Measurements from ENCODE around the gene CDC16. TPM values are rescaled to one million over a fixed set of nuclear protein-coding genes. Genes with fewer than 3 reads are reported as not detected.

CDC16 gene
- total and polyA plus RNA-seq, 2 of the 8 experiments (the other 6 are each of a cell fraction or from before 2014, with no cell fraction given), result 42.5 to 83.4 TPM

DNA sequence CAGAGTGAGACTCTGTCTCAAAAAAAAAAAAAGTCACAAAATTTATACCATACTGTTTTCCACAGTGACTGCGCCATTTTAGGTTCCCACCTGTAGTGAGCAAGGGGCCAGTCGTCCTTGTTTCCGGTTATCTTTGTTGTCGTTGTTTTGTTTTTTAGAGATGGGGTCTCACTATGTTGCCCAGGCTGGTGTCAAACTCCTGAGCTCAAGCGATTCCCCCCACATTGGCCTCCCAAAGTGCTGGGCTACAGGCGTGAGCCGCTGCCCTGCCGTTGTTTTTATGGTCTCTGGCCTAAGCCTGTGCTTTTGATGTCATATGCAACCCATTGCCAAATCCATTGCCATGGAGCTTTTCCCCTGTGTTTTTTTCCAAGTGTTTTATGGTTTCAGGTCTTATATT, 50.0 kb downstream of the CDC16 start:
- H3K27ac ChIP-seq (ENCODE audit: low read depth, low read length), result no peak overlapping the region
- WGBS, 2 experiments (ENCODE audit: extremely low coverage in 1 of 2, insufficient coverage in 1 of 2, insufficient read length in 1 of 2, insufficient replicate concordance in 2 of 2, low coverage in 1 of 2, low lambda C conversion rate in 2 of 2, missing lambda C conversion rate in 1 of 2), result 95% methylated on average over 8 of the region's 8 CpGs; no CpG with 5 or more reads in 1 of the 2 experiments
- TF ChIP-seq EZH2 (IDR thresholded peaks at IDR 0.05; ENCODE audit: low read depth, low read length, severe bottlenecking), result no peak
- no peak for TF ChIP-seq HDAC6 (IDR thresholded peaks at IDR 0.05; ENCODE audit: low read depth, low read length)
- TF ChIP-seq, protein P1, sequence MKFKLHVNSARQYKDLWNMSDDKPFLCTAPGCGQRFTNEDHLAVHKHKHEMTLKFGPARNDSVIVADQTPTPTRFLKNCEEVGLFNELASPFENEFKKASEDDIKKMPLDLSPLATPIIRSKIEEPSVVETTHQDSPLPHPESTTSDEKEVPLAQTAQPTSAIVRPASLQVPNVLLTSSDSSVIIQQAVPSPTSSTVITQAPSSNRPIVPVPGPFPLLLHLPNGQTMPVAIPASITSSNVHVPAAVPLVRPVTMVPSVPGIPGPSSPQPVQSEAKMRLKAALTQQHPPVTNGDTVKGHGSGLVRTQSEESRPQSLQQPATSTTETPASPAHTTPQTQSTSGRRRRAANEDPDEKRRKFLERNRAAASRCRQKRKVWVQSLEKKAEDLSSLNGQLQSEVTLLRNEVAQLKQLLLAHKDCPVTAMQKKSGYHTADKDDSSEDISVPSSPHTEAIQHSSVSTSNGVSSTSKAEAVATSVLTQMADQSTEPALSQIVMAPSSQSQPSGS (IDR thresholded peaks at IDR 0.05; ENCODE audit: low read length), result no peak
- TF ChIP-seq POU5F1 (IDR thresholded peaks at IDR 0.05; ENCODE audit: low read depth, low read length), result no peak
- TF ChIP-seq CREB1 (IDR thresholded peaks at IDR 0.05), result no peak
- no peak for TF ChIP-seq TAF7 (optimal IDR thresholded peaks at IDR 0.05; ENCODE audit: borderline replicate concordance, low read depth, low read length)

More for the DNA sequence above, 50.0 kb downstream of the CDC16 start:
- no peaks in the 10 kb centered on the region for H3K23me2 ChIP-seq (ENCODE audit: low read depth, low read length)
- FAIRE-seq, result no peak
- no peak for DNase-seq (ENCODE audit: low read depth in 1 of 2, low spot score in 2 of 2)
- H2AFZ ChIP-seq (ENCODE audit: low read length), result no peak overlapping the region
- no peak overlapping the region for H3K14ac ChIP-seq (ENCODE audit: insufficient read length)
- no peak overlapping the region for H4K8ac ChIP-seq (ENCODE audit: extremely low read depth, insufficient read depth, low read length)
- H3K4me2 ChIP-seq (ENCODE audit: insufficient read depth in 1 of 2, low read depth in 2 of 2, low read length in 2 of 2), result no peak overlapping the region
- no peak overlapping the region for H2BK15ac ChIP-seq (ENCODE audit: low read length)
- H3K56ac ChIP-seq (replicated peaks; ENCODE audit: insufficient read length, low read depth, low read length), result no peak overlapping the region
- no peak overlapping the region for H2BK5ac ChIP-seq (ENCODE audit: low read depth, low read length)
- H3K36me3 ChIP-seq (ENCODE audit: control insufficient read depth in 2 of 4, insufficient read depth in 4 of 4, low read length in 3 of 4), result peaks cover 9 to 54% (median 26%) of the 10 kb centered on the region in 4 experiments; a peak in 7 of 8 replicates
- peaks cover 0 to 8% of the 10 kb centered on the region in 2 experiments for H4K20me1 ChIP-seq (replicated peaks in 1 of 2; ENCODE audit: control insufficient read depth in 1 of 2, insufficient read depth in 2 of 2, low read length in 2 of 2)
- no peak overlapping the region for H4K5ac ChIP-seq (ENCODE audit: insufficient read length, low read depth, low read length)
- ChIA-PET POLR2A (ENCODE audit: partially characterized antibody) (interaction anchor here (0.5 to 1.4 kb wide), 4 partner anchors 11 to 32 kb away, joined by 3 to 4 read pairs (median 3); no protein-coding TSS in a partner anchor), CTCF (ENCODE audit: partially characterized antibody) (interaction anchor here (0.8 kb wide), 1 partner anchor 20 kb away, joined by 3 read pairs; no protein-coding TSS in a partner anchor)
- no peak overlapping the region for H2BK20ac ChIP-seq (ENCODE audit: low read length)
- no peak overlapping the region for H3K18ac ChIP-seq (ENCODE audit: extremely low read depth, low read length)
- H3K4me3 ChIP-seq (ENCODE audit: extremely low read depth in 1 of 4, insufficient read depth in 2 of 4, low read depth in 3 of 4, low read length in 4 of 4), result no peak overlapping the region
- no peak overlapping the region for H2BK120ac ChIP-seq (replicated peaks; ENCODE audit: low read depth, low read length)
- H3K9me3 ChIP-seq (ENCODE audit: insufficient read depth in 2 of 2, low read depth in 1 of 2, low read length in 1 of 2), result no peaks in the 10 kb centered on the region
- no peak overlapping the region for H2AK5ac ChIP-seq (ENCODE audit: low read depth, low read length)
- no peak overlapping the region for H2BK12ac ChIP-seq (ENCODE audit: low read depth, low read length)
- peaks cover 0 to 47% of the 10 kb centered on the region in 2 experiments; a peak in 2 of 4 replicates for H3K79me2 ChIP-seq (ENCODE audit: control insufficient read depth in 1 of 2, insufficient read depth in 2 of 2, low read length in 2 of 2)
- no peak overlapping the region for H3K4ac ChIP-seq (replicated peaks; ENCODE audit: insufficient read length, low read depth, low read length)
- no peak overlapping the region for H3K23ac ChIP-seq (ENCODE audit: insufficient read length)
- H3K4me1 ChIP-seq (replicated peaks in 1 of 4; ENCODE audit: control insufficient read depth in 3 of 4, insufficient read depth in 4 of 4, low read length in 3 of 4), result peaks cover 0 to 8% (median 3%) of the 10 kb centered on the region in 4 experiments; a peak in 4 of 7 replicates
- no peaks in the 10 kb centered on the region for H3K27me3 ChIP-seq (replicated peaks in 1 of 4; ENCODE audit: control insufficient read depth in 3 of 4, extremely low read depth in 1 of 4, insufficient read depth in 3 of 4, low read length in 3 of 4)
- peaks cover 4% of the 10 kb centered on the region for H3K79me1 ChIP-seq (ENCODE audit: low read depth, low read length)
- no peak overlapping the region for H4K91ac ChIP-seq (replicated peaks; ENCODE audit: insufficient read length, low read length)
- H3K9ac ChIP-seq (replicated peaks in 1 of 4; ENCODE audit: extremely low read depth in 1 of 4, low read depth in 3 of 4, low read length in 3 of 4), result no peak overlapping the region
